Vagina (tissue), 2 donors: ENCODE data around the gene IL3RA.

Experiments
- CTCF ChIP-seq, 3 experiments: fragments of 450-650 bp in 2 of 3; fragments of 200-600 bp in 1 of 3; sonication (generic) in 1 of 3; IDR thresholded peaks; one replicate each; pipeline ENCODE4 v1.5.1; 2017 to 2019; ENCODE audit warnings: antibody characterized with exemption in 3 of 3, mild to moderate bottlenecking in 2 of 3, moderate library complexity in 2 of 3
- POLR2A ChIP-seq, 2 donors: fragments of 450-650 bp; IDR thresholded peaks; one replicate each; pipeline ENCODE4 v1.6.1; 2017; ENCODE audit warnings: antibody characterized with exemption in 2 of 2, mild to moderate bottlenecking in 2 of 2, moderate library complexity in 2 of 2
- POLR2AphosphoS5 ChIP-seq, 2 donors: sonication (generic); formaldehyde crosslinking; IDR thresholded peaks; one replicate each; pipeline ENCODE4 v1.9.0; 2017; ENCODE audit warnings: antibody characterized with exemption in 2 of 2, mild to moderate bottlenecking in 2 of 2, low read depth in 1 of 2; ENCODE audit not compliant: insufficient read depth in 1 of 2

GRCh38 chrX:1397441-1398270 lies 61.1 kb downstream of the IL3RA start:
- TF ChIP-seq POLR2A (IDR thresholded peaks at IDR 0.05), result no peak
- TF ChIP-seq CTCF (IDR thresholded peaks at IDR 0.05), result no peak
- no peak for TF ChIP-seq POLR2AphosphoS5 (IDR thresholded peaks at IDR 0.05; ENCODE audit: insufficient read depth in 1 of 2, low read depth in 1 of 2)
